Immature natural killer cell (primary cell): ENCODE measurements around the gene MAX. TPM values are rescaled to one million over a fixed set of nuclear protein-coding genes. Genes with fewer than 3 reads are reported as not detected.
"Not testable (repeated sequence)": the region's sequence is repeated elsewhere in the genome, so short reads cannot be mapped to it uniquely, and the experiment has no call there.

Experiments used
- DNase-seq, 3 donors: peaks; one replicate each; pipeline ENCODE4 v3.0.0; 2022; ENCODE audit warnings: mixed read lengths in 1 of 3
- H3K27ac Mint-ChIP-seq, 6 donors: one replicate each; pipeline ENCODE4 v1.8.0; 2020; ENCODE audit warnings: mixed read lengths in 6 of 6, mild to moderate bottlenecking in 5 of 6, inconsistent platforms in 4 of 6, moderate library complexity in 3 of 6
- H3K27me3 Mint-ChIP-seq, 3 donors: one replicate each; pipeline ENCODE4 v1.8.0; 2020 to 2021; ENCODE audit warnings: low read depth in 3 of 3, mild to moderate bottlenecking in 3 of 3, mixed read lengths in 3 of 3, moderate library complexity in 3 of 3, inconsistent platforms in 1 of 3
- H3K36me3 Mint-ChIP-seq, 3 donors: one replicate each; pipeline ENCODE4 v1.8.0; 2020; ENCODE audit warnings: mixed read lengths in 3 of 3, inconsistent platforms in 2 of 3, mild to moderate bottlenecking in 2 of 3
- H3K4me1 Mint-ChIP-seq, 2 donors: one replicate each; pipeline ENCODE4 v1.8.0; 2020; ENCODE audit warnings: inconsistent platforms in 2 of 2, mild to moderate bottlenecking in 2 of 2, mixed read lengths in 2 of 2, moderate library complexity in 1 of 2
- H3K4me3 Mint-ChIP-seq, 5 donors: one replicate each; pipeline ENCODE4 v1.8.0; 2020; ENCODE audit warnings: mild to moderate bottlenecking in 5 of 5, mixed read lengths in 5 of 5, inconsistent platforms in 3 of 5, moderate library complexity in 3 of 5
- H3K9me3 Mint-ChIP-seq, 6 donors: one replicate each; pipeline ENCODE4 v1.8.0; 2020; ENCODE audit warnings: mild to moderate bottlenecking in 6 of 6, mixed read lengths in 6 of 6, inconsistent platforms in 4 of 6, moderate library complexity in 3 of 6
- polyA plus RNA-seq, 3 donors: library from polyadenylated mRNA; unstranded; fragments of 300-500 nt; fragmentation: Illumina TruSeq; gene quantifications; one replicate each; pipeline ENCODE4 v1.2.3, GENCODE V29; 2021

Gene MAX
- polyA plus RNA-seq, 3 donors from 2014 or later: 121 to 139 (median 135) TPM

DNA sequence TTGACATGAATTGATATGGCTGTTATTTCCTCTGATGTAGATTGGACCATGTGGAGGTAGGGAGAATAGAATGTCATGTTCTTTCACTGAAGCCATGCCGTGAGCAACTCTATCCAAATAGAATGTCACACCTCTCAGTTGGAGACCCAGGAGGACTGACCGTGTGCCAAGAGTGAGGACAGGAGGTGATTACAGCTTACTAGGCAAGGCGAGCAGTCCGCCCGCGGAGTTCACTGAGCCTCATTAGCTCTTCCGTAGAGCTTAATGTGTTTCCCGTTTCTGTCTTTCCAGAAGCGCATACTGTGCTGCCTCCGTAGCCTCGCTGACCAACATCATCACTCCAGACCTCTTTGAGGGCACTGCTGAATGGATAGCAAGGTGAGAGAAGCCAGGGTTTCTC, 70.0 kb downstream of the MAX start:
- no peak for DNase-seq
- no peaks in the 10 kb centered on the region for H3K4me1 Mint-ChIP-seq
- peaks cover 0 to 2% (median 0%) of the 10 kb centered on the region in 3 donors for H3K27me3 Mint-ChIP-seq
- no peak overlapping the region for H3K27ac Mint-ChIP-seq
- no peaks in the 10 kb centered on the region for H3K9me3 Mint-ChIP-seq
- H3K4me3 Mint-ChIP-seq: no peak overlapping the region
- peaks cover 8 to 42% (median 36%) of the 10 kb centered on the region in 3 donors for H3K36me3 Mint-ChIP-seq

DNA sequence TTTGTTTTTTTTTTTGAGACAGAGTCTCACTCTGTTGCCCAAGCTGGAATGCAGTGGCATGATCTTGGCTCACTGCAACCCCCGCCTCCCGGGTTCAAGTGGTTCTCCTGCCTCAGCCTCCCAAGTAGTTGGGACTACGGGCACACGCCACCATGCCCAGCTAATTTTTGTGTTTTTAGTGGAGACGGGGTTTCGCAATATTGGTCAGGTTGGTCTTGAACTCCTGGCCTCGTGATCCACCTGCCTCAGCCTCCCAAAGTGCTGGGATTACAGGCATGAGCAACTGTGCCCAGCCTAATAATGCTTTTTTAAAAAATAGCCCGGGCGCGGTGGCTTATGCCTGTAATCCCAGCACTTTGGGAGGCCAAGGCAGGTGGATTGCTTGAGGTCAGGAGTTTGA, 71.0 kb downstream of the MAX start:
- H3K36me3 Mint-ChIP-seq: peaks cover 8 to 46% (median 41%) of the 10 kb centered on the region in 3 donors
- not testable (repeated sequence) for H3K9me3 Mint-ChIP-seq, H3K4me1 Mint-ChIP-seq

GRCh38 chr14:65028937-65029336, 73.4 kb downstream of the MAX start:
- H3K4me1 Mint-ChIP-seq: no peaks in the 10 kb centered on the region
- no peak overlapping the region for H3K27ac Mint-ChIP-seq

More for the DNA sequence above, 71.0 kb downstream of the MAX start:
- not testable (repeated sequence) for H3K27me3 Mint-ChIP-seq, H3K4me3 Mint-ChIP-seq, DNase-seq, H3K27ac Mint-ChIP-seq

DNA sequence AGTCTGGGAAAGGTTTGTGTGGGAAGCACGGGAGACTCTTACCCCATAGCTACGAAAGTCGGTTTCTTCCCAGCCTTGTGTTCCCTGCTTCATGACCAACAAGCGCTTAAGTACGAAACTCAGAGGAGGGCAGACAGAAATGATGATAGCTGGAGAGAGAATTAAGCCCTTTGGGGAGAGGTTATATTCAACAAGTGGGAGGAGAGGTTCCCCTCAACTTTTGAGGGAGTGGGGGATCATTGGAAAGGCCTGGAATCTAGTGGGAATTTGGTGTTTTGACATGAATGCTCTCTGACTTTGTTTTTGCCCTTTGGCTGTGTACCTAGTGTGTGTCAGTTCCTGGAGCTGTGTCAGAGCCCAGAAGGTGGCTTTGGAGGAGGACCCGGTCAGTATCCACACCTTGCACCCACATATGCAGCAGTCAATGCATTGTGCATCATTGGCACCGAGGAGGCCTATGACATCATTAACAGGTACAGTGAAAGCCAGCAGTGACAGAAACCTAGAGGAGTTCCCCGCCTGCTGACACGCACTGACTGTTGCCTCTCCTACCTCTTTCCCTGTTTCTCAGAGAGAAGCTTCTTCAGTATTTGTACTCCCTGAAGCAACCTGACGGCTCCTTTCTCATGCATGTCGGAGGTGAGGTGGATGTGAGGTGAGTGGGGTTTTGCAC, 75.1 kb downstream of the MAX start:
- H3K36me3 Mint-ChIP-seq: peaks cover 4 to 36% (median 29%) of the 10 kb centered on the region in 3 donors
- H3K27me3 Mint-ChIP-seq: peaks cover 0 to 1% (median 0%) of the 10 kb centered on the region in 3 donors
- DNase-seq: no peak
- H3K9me3 Mint-ChIP-seq: no peaks in the 10 kb centered on the region
- H3K4me1 Mint-ChIP-seq: no peaks in the 10 kb centered on the region
- H3K4me3 Mint-ChIP-seq: no peak overlapping the region
- no peak overlapping the region for H3K27ac Mint-ChIP-seq

More at GRCh38 chr14:65028937-65029336, 73.4 kb downstream of the MAX start:
- DNase-seq: no peak
- Mint-ChIP-seq H3K27me3 (peaks cover 0 to 3% (median 0%) of the 10 kb centered on the region in 3 donors), H3K9me3 (no peaks in the 10 kb centered on the region), H3K36me3 (peaks cover 8 to 46% (median 34%) of the 10 kb centered on the region in 3 donors), H3K4me3 (no peak overlapping the region)

DNA sequence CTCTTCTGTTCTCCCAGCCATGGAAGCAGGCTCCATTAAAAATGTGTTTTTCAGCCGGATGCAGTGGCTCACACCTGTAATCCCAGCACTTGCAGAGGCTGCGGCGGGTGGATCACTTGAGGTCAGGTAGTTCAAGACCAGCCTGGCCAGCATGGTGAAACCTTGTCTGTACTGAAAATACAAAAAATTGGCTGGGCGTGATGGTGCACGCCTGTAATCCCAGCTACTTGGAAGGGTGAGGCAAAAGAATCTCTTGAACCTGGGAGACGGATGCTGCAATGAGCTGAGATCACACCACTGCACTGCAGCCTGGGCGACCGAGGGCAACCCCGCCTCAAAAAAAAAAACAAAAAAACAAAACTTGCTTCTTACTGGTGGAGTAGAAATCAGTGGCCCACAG, 75.8 kb downstream of the MAX start:
- DNase-seq: no peak
- Mint-ChIP-seq H3K27ac (no peak overlapping the region), H3K4me3 (no peak overlapping the region), H3K36me3 (peaks cover 0 to 34% (median 24%) of the 10 kb centered on the region in 3 donors), H3K4me1 (no peaks in the 10 kb centered on the region), H3K9me3 (no peaks in the 10 kb centered on the region), H3K27me3 (peaks cover 0 to 1% (median 0%) of the 10 kb centered on the region in 3 donors)

GRCh38 chr14:65025818-65026217, 76.5 kb downstream of the MAX start:
- Mint-ChIP-seq H3K9me3 (no peaks in the 10 kb centered on the region), H3K4me1 (no peaks in the 10 kb centered on the region), H3K36me3 (peaks cover 0 to 31% (median 24%) of the 10 kb centered on the region in 3 donors), H3K27me3 (peaks cover 0 to 1% (median 0%) of the 10 kb centered on the region in 3 donors), H3K4me3 (no peak overlapping the region), H3K27ac (no peak overlapping the region)
- DNase-seq: no peak

Other genes starting within 250 kb of the MAX start
- gene SPTB, start 222.6 kb downstream of the MAX start, polyA plus RNA-seq: under 1 TPM in 1 of 3 donors, not detected in 2; 0.29 TPM
- 100 to 1,000 TPM in 2 of 3 donors, 10 to 100 TPM in 1; 87.8 to 140 (median 124) TPM for gene CHURC1, start 188.1 kb downstream of the MAX start, polyA plus RNA-seq
- not detected for gene GPX2, start 159.8 kb downstream of the MAX start, polyA plus RNA-seq
- 1 to 10 TPM in 2 of 3 donors, under 1 TPM in 1; 0.52 to 1.2 (median 1.1) TPM for gene RAB15, start 130.2 kb downstream of the MAX start, polyA plus RNA-seq
- 1 to 10 TPM; 1.0 to 5.2 (median 1.6) TPM for gene FNTB, start 115.6 kb downstream of the MAX start, polyA plus RNA-seq